Psoas muscle (tissue), 8 donors: ENCODE results near the gene SLC4A9. TPM values are rescaled to one million over a fixed set of nuclear protein-coding genes. Genes with fewer than 3 reads are reported as not detected.

Experiments used
- ATAC-seq, 4 donors: fragments of 200-7000 bp; cut with Tn5 transposase; one replicate each; pipeline ENCODE4 v1.9.1; 2020; ENCODE audit warnings: moderate library complexity in 3 of 4, mild to moderate bottlenecking in 2 of 4
- DNase-seq, 2 donors: peaks; one replicate each; pipeline ENCODE4 v3.0.0-alpha.2; 2020
- H3K27ac ChIP-seq: fragments of 200-600 bp; one replicate; pipeline ENCODE4 v1.8.0; 2022
- H3K27me3 ChIP-seq, 3 donors: fragments of 200-600 bp in 1 of 3; one replicate each; pipeline versions ENCODE4 v1.6.1 to v1.8.0; 2013 to 2022; ENCODE audit warnings: low read length in 2 of 3, mild to moderate bottlenecking in 2 of 3, moderate library complexity in 1 of 3; ENCODE audit not compliant: insufficient read depth in 3 of 3
- H3K36me3 ChIP-seq, 2 donors: fragments of 200-600 bp in 1 of 2; one replicate each; pipeline versions ENCODE4 v1.6.1 to v1.8.0; 2013 to 2022; ENCODE audit warnings: low read depth in 1 of 2, mild to moderate bottlenecking in 1 of 2, moderate library complexity in 1 of 2; ENCODE audit not compliant: insufficient read depth in 1 of 2
- H3K4me1 ChIP-seq: fragments of 200-600 bp; one replicate; pipeline ENCODE4 v1.8.0; 2022
- H3K4me3 ChIP-seq: fragments of 200-600 bp; one replicate; pipeline ENCODE4 v1.8.0; 2022; ENCODE audit warnings: mild to moderate bottlenecking
- H3K9me3 ChIP-seq: fragments of 200-600 bp; one replicate; pipeline ENCODE4 v1.8.0; 2022
- WGBS, 3 donors: extraction: QIAGEN DNeasy Blood & Tissue Kit; methylation state at CpG; one replicate each; pipeline versions ENCODE4 v1.1.6 to v1.1.7; 2013; 5-methylcytosine and 5-hydroxymethylcytosine counted together
- intact Hi-C, 2 donors: fragments of 100-400 bp; cut with DNase I; formaldehyde crosslinking; loops; one replicate each; pipeline versions ENCODE4 v1.11.0 to v1.14.2; 2022
- polyA plus RNA-seq, 3 donors: library from polyadenylated mRNA; stranded (reverse); fragments of 200-250 nt; gene quantifications; one replicate each; pipeline ENCODE4 v1.2.3, GENCODE V29; 2013
- total RNA-seq, 4 donors: library from RNA; stranded (reverse); fragmentation: NEBNext Ultra II Directional in 2 of 4; extraction: Animal tissue kit (Norgen Biotek cat#: 25700) in 2 of 4; gene quantifications; one replicate each; pipeline versions ENCODE4 v1.2.1 to v1.2.4, GENCODE V29; 2021 to 2023
- TF ChIP-seq, protein P1 (sequence below): fragments of 200-600 bp; IDR thresholded peaks from one replicate; pipeline ENCODE4 v1.8.0; 2022; ENCODE audit warnings: antibody characterized with exemption
- donor health status: healthy with polysubstance abuse.
- donor health status: DM: no; HTN: no; CAD: no; lungs with moderate emphysema.
- donor health status: Bipolar disorder and iron deficiency.
- donor health status: healthy.
- donor health status: DM: yes; HTN: yes; CAD: no.
- donor health status: DM: no; HTN: no; CAD: no.
- donor health status: DM: no; HTN: no; CAD: no.
- donor health status: DM: yes; HTN: yes; CAD: no.

Gene SLC4A9
- total and polyA plus RNA-seq, 7 donors, result 0.09 TPM; not detected in 6

DNA sequence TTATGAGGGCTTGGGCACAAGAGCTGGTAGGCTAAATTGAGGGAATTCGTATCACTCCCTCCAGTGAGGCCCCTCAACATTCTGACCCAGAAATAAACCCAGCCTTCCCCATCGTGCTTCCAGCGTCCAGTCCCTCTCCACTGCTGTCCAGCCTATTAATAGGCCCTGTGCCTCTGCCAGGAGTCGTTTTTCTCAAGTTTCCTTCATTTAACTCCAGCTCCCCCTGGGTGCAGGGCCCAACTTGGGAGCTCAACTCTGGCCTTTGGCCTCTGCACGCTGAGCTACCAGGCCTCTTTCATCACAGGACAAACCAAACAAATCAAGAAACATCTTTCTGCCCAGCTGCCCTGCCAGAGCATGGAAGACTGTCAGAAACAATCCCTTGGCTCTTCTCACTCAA, 23.6 kb upstream of the SLC4A9 start:
- Histone ChIP-seq H3K9me3 (no peaks in the 10 kb centered on the region), H3K36me3 (peaks cover 3 to 41% of the 10 kb centered on the region in 2 donors), H3K4me1 (peaks cover 63% of the 10 kb centered on the region), H3K27me3 (no peaks in the 10 kb centered on the region), H3K4me3 (no peak overlapping the region), H3K27ac (peak overlapping the region; percentile 94)
- no peak for DNase-seq
- peak in 3 of 4 donors; percentile 14 to 43 (median 16) for ATAC-seq
- intact Hi-C loops, result loop anchor here (5.0 kb wide), 2 partner anchors 34 to 39 kb away; partner anchors contain the start of gene PFDN1 (in 1 of the 2)
- TF ChIP-seq, protein P1, sequence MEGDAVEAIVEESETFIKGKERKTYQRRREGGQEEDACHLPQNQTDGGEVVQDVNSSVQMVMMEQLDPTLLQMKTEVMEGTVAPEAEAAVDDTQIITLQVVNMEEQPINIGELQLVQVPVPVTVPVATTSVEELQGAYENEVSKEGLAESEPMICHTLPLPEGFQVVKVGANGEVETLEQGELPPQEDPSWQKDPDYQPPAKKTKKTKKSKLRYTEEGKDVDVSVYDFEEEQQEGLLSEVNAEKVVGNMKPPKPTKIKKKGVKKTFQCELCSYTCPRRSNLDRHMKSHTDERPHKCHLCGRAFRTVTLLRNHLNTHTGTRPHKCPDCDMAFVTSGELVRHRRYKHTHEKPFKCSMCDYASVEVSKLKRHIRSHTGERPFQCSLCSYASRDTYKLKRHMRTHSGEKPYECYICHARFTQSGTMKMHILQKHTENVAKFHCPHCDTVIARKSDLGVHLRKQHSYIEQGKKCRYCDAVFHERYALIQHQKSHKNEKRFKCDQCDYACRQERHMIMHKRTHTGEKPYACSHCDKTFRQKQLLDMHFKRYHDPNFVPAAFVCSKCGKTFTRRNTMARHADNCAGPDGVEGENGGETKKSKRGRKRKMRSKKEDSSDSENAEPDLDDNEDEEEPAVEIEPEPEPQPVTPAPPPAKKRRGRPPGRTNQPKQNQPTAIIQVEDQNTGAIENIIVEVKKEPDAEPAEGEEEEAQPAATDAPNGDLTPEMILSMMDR, result no peak
- 10 to 15% (median 12%) methylated on average over 5 of the region's 5 CpGs for WGBS, 3 donors

DNA sequence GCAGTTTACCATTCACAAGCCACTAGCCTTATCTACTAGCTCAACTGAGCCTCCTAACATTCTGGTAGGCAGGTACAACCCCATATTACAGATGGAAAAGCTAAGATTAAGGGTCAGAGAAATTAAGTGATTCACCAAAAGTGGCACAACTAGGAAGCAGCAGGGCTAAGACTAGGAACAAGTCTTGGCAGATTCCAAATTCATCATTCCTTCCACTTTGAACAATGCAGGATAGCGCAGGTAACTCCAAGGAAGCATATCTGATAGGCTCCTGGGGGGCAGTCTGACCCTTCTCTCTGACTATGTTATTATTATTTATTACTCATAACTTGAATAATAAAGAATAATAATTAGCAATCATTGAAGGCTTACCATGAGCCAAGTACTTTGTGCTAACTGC, 22.1 kb upstream of the SLC4A9 start:
- Histone ChIP-seq H3K27ac (peak overlapping the region; percentile 94), H3K27me3 (no peaks in the 10 kb centered on the region), H3K4me1 (peaks cover 78% of the 10 kb centered on the region), H3K36me3 (peaks cover 0 to 38% of the 10 kb centered on the region in 2 donors), H3K9me3 (no peaks in the 10 kb centered on the region), H3K4me3 (no peak overlapping the region)
- 93 to 100% (median 100%) methylated on average over 1 of the region's 1 CpG for WGBS, 3 donors
- intact Hi-C loops, result loop anchor here (5.0 kb wide), 2 partner anchors 36 to 41 kb away; partner anchors contain the start of gene PFDN1 (in 1 of the 2)
- no peak for DNase-seq
- TF ChIP-seq, protein P1, result no peak
- ATAC-seq, result no peak

DNA sequence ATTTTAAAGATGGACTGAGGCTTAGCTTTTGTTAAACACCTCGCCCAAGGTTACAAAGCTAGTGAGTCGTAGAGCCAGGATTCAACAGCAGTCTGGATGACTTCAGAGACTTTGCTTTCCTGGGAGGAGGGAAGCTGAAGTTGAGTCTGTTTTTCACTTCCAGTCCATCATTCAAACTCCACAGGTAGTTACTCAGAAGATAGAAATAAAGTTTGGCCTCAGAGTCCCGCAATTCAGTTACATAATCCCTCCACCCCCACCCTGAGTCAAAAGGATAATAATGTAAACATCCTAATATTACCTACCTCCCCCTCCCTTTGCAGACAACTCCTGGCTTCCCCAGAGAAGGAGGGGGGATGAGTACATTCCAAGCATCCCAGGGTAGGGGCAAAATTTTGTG, 21.7 kb upstream of the SLC4A9 start:
- TF ChIP-seq, protein P1, result no peak
- Histone ChIP-seq H3K36me3 (peaks cover 0 to 37% of the 10 kb centered on the region in 2 donors), H3K27me3 (no peaks in the 10 kb centered on the region)

DNA sequence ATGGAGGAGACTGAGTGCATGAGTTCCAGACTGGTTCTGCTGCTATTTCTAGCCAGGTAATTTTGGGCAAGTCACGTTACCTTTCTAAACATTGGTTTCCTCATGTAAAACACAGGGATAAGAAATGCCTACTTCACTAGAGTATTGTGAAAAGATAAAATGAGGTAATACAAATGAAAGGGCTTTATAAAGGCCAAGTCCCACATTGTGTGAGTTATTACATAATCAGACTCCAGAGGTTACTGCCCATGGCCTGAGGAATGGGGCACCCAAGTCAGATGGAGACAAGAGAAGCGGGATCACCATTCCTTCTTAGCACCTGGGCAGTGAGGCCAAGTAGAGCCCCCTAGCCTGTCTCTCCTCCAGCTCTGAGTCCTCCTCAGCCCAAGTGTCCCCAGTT, 21.1 kb upstream of the SLC4A9 start:
- Histone ChIP-seq H3K36me3 (peaks cover 0 to 37% of the 10 kb centered on the region in 2 donors), H3K4me3 (peak overlapping the region; percentile 5), H3K27ac (peak overlapping the region; percentile 94), H3K4me1 (peaks cover 86% of the 10 kb centered on the region), H3K27me3 (no peaks in the 10 kb centered on the region), H3K9me3 (no peaks in the 10 kb centered on the region)
- intact Hi-C loops, result loop anchor here (5.0 kb wide), 2 partner anchors 37 to 42 kb away; partner anchors contain the start of gene PFDN1 (in 1 of the 2)
- no peak for ATAC-seq
- 65 to 88% (median 77%) methylated on average over 2 of the region's 2 CpGs for WGBS, 3 donors
- no peak for DNase-seq
- TF ChIP-seq, protein P1, result no peak

More for the DNA sequence above, 21.7 kb upstream of the SLC4A9 start:
- 38 to 53% (median 53%) methylated on average over 3 of the region's 3 CpGs for WGBS, 3 donors
- Histone ChIP-seq H3K9me3 (no peaks in the 10 kb centered on the region), H3K4me1 (peaks cover 81% of the 10 kb centered on the region), H3K4me3 (no peak overlapping the region), H3K27ac (peak overlapping the region; percentile 94)
- intact Hi-C loops, result loop anchor here (5.0 kb wide), 2 partner anchors 36 to 41 kb away; partner anchors contain the start of gene PFDN1 (in 1 of the 2)
- DNase-seq (no peak), ATAC-seq (peak; percentile 52 to 66 (median 58))
